Coronary artery (tissue), 2 donors: ENCODE data around the gene MLN.

Experiments
- DNase-seq: peaks from one replicate; pipeline ENCODE4 v3.0.0-alpha.2; 2017; ENCODE audit warnings: low spot score
- H3K27ac ChIP-seq, 2 donors: fragments of 200-600 bp; sonication (generic); one replicate each; pipeline ENCODE4 v1.5.1; 2016 to 2019
- H3K4me3 ChIP-seq: fragments of 200-600 bp; sonication (generic); 2 replicates; pipeline ENCODE4 v1.5.1; 2016; ENCODE audit warnings: mild to moderate bottlenecking, moderate library complexity
- TF ChIP-seq, protein P1 (sequence below): fragments of 200-600 bp; sonication (generic); IDR thresholded peaks from one replicate; pipeline ENCODE4 v1.5.1; 2019; ENCODE audit warnings: antibody characterized with exemption

The MLN gene

DNA sequence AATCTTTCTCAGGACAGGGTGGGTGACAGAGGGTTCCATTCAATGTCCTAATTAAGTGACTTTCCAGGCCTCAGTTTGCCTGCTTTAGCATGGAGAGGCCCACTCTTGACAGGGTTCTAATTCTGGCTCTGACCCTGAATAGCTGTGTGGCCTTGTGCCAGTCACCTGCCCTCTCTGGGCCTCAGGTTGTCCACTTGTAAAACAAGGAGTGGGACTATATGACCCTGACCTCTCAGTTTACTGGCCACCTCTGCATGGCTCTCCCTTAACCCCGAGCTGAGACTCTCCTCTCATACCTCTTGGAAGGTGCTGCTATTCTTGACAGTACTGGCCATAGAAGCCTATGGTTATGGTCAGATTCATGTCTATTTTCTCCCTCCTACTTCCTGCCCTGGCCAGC is 44.1 kb upstream of the MLN start:
- no peak for DNase-seq
- Histone ChIP-seq H3K27ac (no peak overlapping the region), H3K4me3 (no peak overlapping the region)
- TF ChIP-seq, protein P1, sequence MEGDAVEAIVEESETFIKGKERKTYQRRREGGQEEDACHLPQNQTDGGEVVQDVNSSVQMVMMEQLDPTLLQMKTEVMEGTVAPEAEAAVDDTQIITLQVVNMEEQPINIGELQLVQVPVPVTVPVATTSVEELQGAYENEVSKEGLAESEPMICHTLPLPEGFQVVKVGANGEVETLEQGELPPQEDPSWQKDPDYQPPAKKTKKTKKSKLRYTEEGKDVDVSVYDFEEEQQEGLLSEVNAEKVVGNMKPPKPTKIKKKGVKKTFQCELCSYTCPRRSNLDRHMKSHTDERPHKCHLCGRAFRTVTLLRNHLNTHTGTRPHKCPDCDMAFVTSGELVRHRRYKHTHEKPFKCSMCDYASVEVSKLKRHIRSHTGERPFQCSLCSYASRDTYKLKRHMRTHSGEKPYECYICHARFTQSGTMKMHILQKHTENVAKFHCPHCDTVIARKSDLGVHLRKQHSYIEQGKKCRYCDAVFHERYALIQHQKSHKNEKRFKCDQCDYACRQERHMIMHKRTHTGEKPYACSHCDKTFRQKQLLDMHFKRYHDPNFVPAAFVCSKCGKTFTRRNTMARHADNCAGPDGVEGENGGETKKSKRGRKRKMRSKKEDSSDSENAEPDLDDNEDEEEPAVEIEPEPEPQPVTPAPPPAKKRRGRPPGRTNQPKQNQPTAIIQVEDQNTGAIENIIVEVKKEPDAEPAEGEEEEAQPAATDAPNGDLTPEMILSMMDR: no peak

DNA sequence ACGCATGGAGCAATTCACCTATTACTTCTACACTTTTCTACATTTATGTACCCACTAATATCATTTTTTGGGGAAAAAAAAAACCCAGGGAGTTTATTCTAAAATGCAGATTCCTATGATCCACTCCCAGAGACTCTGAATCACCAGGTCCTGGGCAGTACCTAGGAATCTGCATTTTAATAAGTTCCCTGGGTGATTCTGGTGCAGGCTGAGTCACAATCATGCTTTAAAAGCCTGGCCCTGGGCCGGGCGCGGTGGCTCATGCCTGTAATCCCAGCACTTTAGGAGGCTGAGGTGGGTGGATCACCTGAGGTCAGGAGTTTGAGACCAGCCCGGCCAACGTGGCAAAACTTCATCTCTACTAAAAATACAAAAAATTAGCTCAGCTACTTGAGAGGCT is 43.3 kb upstream of the MLN start:
- Histone ChIP-seq H3K4me3 (no peak overlapping the region), H3K27ac (no peak overlapping the region)
- no peak for DNase-seq
- TF ChIP-seq, protein P1: no peak

DNA sequence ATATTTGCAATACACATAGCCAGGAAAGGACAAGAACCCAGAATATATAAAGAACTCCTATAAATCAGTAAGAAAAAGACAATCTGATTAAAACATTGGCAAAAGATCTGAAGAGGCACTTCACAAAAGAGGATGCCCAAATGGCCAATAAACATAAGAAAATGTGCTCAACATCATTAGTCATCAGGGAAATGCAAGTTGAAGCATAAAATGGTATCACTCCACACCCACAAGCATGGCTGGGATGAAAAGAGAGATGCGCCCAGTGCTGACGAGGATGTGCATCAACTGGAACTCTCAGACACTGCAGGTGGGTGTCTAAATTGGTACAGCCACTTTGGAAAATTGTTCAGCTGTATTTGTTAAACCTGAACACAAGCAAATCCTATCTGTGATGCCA is 42.4 kb upstream of the MLN start:
- no peak overlapping the region for H3K4me3 ChIP-seq
- DNase-seq: no peak
- TF ChIP-seq, protein P1: no peak

DNA sequence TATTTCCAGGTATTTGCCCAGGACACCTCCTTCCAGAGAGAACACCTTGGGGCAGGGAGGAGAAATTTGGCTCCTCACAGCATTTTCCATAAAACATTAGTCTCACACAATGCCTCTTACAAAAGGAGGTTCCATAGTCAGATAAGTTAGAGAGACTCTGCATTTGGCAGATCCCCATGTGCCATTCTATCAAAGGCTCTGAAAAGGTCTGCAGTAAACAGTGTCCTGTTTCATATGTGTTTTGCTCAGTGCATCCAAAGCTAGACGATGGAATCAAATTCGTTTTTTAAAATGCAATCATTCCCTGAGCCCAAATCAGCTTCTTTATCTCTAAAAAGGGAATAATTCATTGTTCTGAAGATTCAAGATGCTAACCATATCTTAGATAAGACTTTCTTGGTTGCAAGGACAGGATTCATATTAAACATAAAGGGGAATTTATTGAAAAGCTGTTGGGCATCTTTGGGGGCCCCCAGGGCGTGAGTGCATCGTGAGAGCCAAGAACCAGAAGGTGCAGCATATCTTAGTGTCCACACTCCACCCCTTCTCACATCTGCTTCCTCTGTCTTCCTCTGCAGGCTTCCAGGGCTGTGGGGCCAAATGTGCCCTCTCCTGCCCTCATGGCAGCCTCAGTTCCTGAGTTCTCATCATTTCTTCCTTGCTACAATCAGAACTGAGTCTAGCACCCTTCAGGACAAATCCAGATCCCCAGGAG is 41.4 kb upstream of the MLN start:
- DNase-seq: no peak

More for the DNA sequence above, 42.4 kb upstream of the MLN start:
- no peak overlapping the region for H3K27ac ChIP-seq

DNA sequence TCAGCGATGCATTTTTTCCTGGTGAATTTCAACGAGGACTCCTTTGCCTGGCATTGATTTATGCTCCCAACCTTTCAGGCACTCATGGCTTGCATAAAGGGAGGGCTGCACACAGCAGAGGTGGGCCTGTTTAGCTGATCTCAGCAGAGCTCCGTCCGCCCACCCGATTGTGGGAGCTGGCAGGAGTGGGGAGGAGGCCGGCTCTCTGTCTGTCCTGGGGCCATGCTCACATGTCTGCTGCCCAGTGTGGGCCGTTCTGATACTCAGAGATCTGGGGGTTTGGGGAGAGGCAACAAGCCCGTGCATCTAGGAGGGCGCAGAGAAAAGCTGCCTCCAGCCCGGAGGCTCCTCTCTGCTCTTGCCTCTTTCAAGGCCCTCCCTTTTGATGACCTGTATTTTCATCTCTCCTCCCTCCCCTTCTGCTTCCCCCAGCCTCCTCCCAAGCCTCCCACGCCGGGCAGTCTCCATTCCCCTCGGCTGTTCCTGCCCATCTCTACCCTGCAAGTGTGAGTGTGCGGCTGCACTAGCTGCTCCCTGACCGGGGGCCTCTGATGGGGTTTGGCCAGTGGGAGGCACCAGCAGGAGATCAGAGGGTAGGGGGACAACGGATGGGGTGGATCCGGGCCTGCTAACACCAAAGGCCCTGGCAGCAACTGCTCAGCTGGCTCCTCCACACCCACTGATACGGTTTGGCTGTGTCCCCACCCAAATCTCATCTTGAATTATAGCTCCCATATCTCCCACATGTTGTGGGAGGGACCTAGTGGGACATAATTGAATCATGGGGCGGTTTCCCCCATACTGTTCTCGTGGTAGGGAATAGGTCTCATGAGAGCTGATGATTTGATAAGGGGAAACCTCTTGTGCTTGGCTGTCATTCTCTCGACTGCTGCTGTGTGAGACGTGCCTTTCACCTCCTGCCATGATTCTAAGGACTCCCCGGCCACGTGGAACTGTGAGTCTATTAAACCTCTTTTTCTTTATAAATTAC is 39.6 kb upstream of the MLN start:
- no peak overlapping the region for H3K27ac ChIP-seq
- TF ChIP-seq, protein P1: no peak
- DNase-seq: no peak
- no peak overlapping the region for H3K4me3 ChIP-seq

More for the DNA sequence above, 41.4 kb upstream of the MLN start:
- H3K27ac ChIP-seq: no peak overlapping the region
- TF ChIP-seq, protein P1: no peak
- no peak overlapping the region for H3K4me3 ChIP-seq

DNA sequence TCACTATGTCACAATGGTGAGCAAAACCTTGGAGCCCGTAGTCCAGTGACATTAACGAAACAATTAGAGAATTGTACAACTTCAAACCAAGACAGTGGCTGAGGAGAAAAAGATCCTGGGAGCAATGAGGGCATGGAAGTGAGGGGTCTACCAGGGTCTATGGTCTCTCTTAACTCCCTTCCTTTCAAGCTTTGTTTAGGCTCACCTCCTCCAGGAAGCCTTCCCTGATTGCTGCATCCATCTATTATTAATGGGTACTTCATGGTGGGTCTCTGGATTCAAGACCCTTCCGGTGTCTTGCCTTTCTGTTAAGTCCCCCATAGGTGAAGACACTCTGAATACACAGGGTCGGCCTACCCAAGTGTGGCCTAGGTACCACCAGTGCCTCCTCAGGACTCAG is 38.1 kb upstream of the MLN start:
- TF ChIP-seq, protein P1: no peak
- Histone ChIP-seq H3K27ac (no peak overlapping the region), H3K4me3 (no peak overlapping the region)
- no peak for DNase-seq
